Measurements from ENCODE around the gene OR4E1.

DNA sequence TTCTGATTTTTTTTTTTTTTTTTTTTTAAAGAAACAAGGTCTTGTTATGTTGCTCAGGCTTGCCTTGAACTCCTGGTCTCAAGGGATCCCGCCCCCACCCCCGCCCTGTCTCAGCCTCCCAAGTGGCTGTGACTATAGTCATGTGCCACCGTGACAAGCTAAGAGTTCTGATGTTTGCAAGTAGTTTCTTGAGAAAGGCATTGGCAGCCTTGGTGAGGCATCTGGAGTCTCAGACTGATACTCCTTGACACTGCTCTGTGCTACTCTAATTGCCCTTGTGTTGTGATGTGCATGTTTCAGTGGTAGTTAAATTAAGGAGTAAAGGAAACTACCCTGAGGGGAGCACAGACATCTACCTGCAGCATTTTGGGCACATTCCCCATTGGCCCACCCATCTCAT is 46.2 kb upstream of the OR4E1 start:
- TF ChIP-seq, protein P1, sequence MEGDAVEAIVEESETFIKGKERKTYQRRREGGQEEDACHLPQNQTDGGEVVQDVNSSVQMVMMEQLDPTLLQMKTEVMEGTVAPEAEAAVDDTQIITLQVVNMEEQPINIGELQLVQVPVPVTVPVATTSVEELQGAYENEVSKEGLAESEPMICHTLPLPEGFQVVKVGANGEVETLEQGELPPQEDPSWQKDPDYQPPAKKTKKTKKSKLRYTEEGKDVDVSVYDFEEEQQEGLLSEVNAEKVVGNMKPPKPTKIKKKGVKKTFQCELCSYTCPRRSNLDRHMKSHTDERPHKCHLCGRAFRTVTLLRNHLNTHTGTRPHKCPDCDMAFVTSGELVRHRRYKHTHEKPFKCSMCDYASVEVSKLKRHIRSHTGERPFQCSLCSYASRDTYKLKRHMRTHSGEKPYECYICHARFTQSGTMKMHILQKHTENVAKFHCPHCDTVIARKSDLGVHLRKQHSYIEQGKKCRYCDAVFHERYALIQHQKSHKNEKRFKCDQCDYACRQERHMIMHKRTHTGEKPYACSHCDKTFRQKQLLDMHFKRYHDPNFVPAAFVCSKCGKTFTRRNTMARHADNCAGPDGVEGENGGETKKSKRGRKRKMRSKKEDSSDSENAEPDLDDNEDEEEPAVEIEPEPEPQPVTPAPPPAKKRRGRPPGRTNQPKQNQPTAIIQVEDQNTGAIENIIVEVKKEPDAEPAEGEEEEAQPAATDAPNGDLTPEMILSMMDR (IDR thresholded peaks at IDR 0.05 in 8 of 11, conservative IDR thresholded peaks at IDR 0.05 in 3 of 11) = no peak
- TF ChIP-seq POLR2AphosphoS5 (IDR thresholded peaks at IDR 0.05) (no peak), POLR2A (IDR thresholded peaks at IDR 0.05) (no peak)

All from spleen (tissue), 7 donors.